Motor neuron (in vitro differentiated cells): ENCODE measurements around the gene TIMM29. TPM values are rescaled to one million over a fixed set of nuclear protein-coding genes. Genes with fewer than 3 reads are reported as not detected.

Source experiments
- total RNA-seq, 8 experiments: library from RNA; unstranded; fragments of 300-600 nt; gene quantifications; 2 replicates each; pipeline versions ENCODE4 v1.2.3 to v1.2.4, GENCODE V29; 2022

TIMM29 gene
- total RNA-seq, 8 experiments from 2014 or later: 16.9 to 25.5 (median 21.4) TPM

Other genes with a start within 250 kb of the TIMM29 start
- 10 to 100 TPM; 29.1 to 71.9 (median 42.6) TPM for gene QTRT1, start 227.4 kb upstream of the TIMM29 start, total RNA-seq
- 100 to 1,000 TPM in 2 of 8 experiments, 10 to 100 TPM in 6; 23.2 to 128 (median 45.4) TPM for gene DNM2, start 210.7 kb upstream of the TIMM29 start, total RNA-seq
- gene TMED1, start 92.6 kb upstream of the TIMM29 start, total RNA-seq: 10 to 100 TPM; 12.4 to 46.7 (median 21.4) TPM
- gene C19orf38, start 80.4 kb upstream of the TIMM29 start, total RNA-seq: 1 to 10 TPM in 3 of 8 experiments, under 1 TPM in 4, not detected in 1; 0.25 to 2.3 (median 0.50) TPM
- 10 to 100 TPM; 23.8 to 62.4 (median 34.4) TPM for gene CARM1, start 57.3 kb upstream of the TIMM29 start, total RNA-seq
- gene YIPF2, start 172 bp upstream of the TIMM29 start, total RNA-seq: 100 to 1,000 TPM in 2 of 8 experiments, 10 to 100 TPM in 6; 35.9 to 107 (median 58.1) TPM
- 100 to 1,000 TPM in 7 of 8 experiments, 10 to 100 TPM in 1; 62.0 to 280 (median 164) TPM for gene SMARCA4, start 32.2 kb downstream of the TIMM29 start, total RNA-seq
- 100 to 1,000 TPM in 1 of 8 experiments, 10 to 100 TPM in 6, 1 to 10 TPM in 1; 8.3 to 101 (median 48.0) TPM for gene LDLR, start 160.7 kb downstream of the TIMM29 start, total RNA-seq
- 10 to 100 TPM in 3 of 8 experiments, 1 to 10 TPM in 4, under 1 TPM in 1; 0.36 to 34.9 (median 2.6) TPM for gene SPC24, start 227.0 kb downstream of the TIMM29 start, total RNA-seq